ENCODE data around the gene RAB22A.
"Not testable (repeated sequence)": the region's sequence is repeated elsewhere in the genome, so short reads cannot be mapped to it uniquely, and the experiment has no call there.

Gene RAB22A

GRCh38 chr20:58352468-58352867 lies 43.0 kb downstream of the RAB22A start:
- no peak for DNase-seq

- no peak for DNase-seq
Observed at GRCh38 chr20:58359441-58359840, 49.9 kb downstream of the RAB22A start.

GRCh38 chr20:58360936-58361335 lies 51.4 kb downstream of the RAB22A start:
- DNase-seq = no peak

GRCh38 chr20:58361481-58362205 lies 52.1 kb downstream of the RAB22A start:
- DNase-seq = no peak

GRCh38 chr20:58362206-58362516 lies 52.6 kb downstream of the RAB22A start:
- no peak for DNase-seq

GRCh38 chr20:58362970-58363369 lies 53.5 kb downstream of the RAB22A start:
- DNase-seq = no peak

- no peak for DNase-seq
Observed at GRCh38 chr20:58366866-58367265, 57.4 kb downstream of the RAB22A start.

- no peak for DNase-seq
Observed at GRCh38 chr20:58372806-58373205, 63.3 kb downstream of the RAB22A start.

GRCh38 chr20:58373296-58373695 lies 63.8 kb downstream of the RAB22A start:
- DNase-seq = not testable (repeated sequence)

- DNase-seq = no peak
Observed at GRCh38 chr20:58374027-58374850, 64.7 kb downstream of the RAB22A start.

GRCh38 chr20:58374906-58375758 lies 65.6 kb downstream of the RAB22A start:
- DNase-seq = no peak

GRCh38 chr20:58375759-58376352 lies 66.3 kb downstream of the RAB22A start:
- no peak for DNase-seq

GRCh38 chr20:58377017-58377416 lies 67.5 kb downstream of the RAB22A start:
- no peak for DNase-seq

GRCh38 chr20:58377766-58378401 lies 68.4 kb downstream of the RAB22A start:
- no peak for DNase-seq

- no peak for DNase-seq
Observed at GRCh38 chr20:58378704-58379103, 69.2 kb downstream of the RAB22A start.

GRCh38 chr20:58381627-58382026 lies 72.1 kb downstream of the RAB22A start:
- DNase-seq = no peak

GRCh38 chr20:58382096-58382495 lies 72.6 kb downstream of the RAB22A start:
- DNase-seq = no peak

GRCh38 chr20:58384821-58385220 lies 75.3 kb downstream of the RAB22A start:
- no peak for DNase-seq

- no peak for DNase-seq
Observed at GRCh38 chr20:58388028-58388601, 78.6 kb downstream of the RAB22A start.

GRCh38 chr20:58388882-58389323 lies 79.4 kb downstream of the RAB22A start, which contains the start of gene VAPB:
Gene VAPB, plus strand, starts transcription at chr20:58389229. Its CDS starts 231 bp downstream, at chr20:58389460.
- DNase-seq = peak; percentile 99

GRCh38 chr20:58389324-58389967 lies 79.9 kb downstream of the RAB22A start:
- DNase-seq = no peak

Data from activated CD4-positive, CD25-positive, alpha-beta regulatory T cell treated with anti-CD3 and anti-CD28 coated beads, Interleukin-2, amount 50 U/mL, for 72 hours (primary cell).